Measurements from ENCODE around the gene MYH4.

Gene MYH4

GRCh38 chr17:10428781-10429180 lies 40.6 kb downstream of the MYH4 start:
- no peak for DNase-seq (ENCODE audit: insufficient read length, low spot score)
- no peak for FAIRE-seq

DNA sequence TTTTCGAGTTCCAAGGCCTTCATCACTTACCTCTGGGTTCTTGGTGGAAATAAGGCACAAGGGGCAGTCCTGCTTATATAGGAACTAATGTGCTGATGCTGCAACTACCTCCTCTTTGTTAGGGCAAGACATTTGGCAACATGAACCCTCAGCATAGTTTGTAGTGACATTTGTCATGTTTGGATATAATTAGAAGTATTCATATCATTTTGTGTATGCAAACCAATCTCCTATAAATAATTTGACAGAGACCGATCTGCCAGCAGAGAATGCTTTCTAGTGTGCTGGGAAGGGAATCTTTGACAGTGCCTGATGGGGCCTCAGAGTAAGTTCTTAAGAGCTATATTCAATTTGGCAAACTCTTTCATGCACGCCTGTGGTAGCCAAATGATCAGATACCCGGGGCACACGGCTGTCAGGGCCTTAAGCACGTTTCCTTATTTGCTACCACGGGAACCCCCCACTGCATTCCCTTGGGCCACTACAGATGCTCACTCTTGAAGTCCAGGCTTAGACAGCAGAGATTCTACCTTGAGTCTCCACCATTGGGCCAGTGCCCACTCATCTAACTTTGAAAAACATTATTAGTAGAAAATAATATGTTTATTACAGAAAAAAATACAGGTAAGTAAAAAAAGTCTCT lies 47.3 kb downstream of the MYH4 start, which contains the start of gene MYH8:
TSS of gene MYH8 (minus strand) at position 51 of the 643 bp plus-strand sequence. CDS start 1,723 bp downstream, outside the sequence.
- no peak for DNase-seq (ENCODE audit: insufficient read length, low spot score)
- FAIRE-seq, result no peak

- DNase-seq (ENCODE audit: insufficient read length, low spot score) (no peak), FAIRE-seq (no peak)
Observed at GRCh38 chr17:10421211-10421610, 48.1 kb downstream of the MYH4 start.

- DNase-seq (ENCODE audit: insufficient read length, low spot score), result no peak
- FAIRE-seq, result no peak
Observed at GRCh38 chr17:10420811-10421210, 48.5 kb downstream of the MYH4 start.

DNA sequence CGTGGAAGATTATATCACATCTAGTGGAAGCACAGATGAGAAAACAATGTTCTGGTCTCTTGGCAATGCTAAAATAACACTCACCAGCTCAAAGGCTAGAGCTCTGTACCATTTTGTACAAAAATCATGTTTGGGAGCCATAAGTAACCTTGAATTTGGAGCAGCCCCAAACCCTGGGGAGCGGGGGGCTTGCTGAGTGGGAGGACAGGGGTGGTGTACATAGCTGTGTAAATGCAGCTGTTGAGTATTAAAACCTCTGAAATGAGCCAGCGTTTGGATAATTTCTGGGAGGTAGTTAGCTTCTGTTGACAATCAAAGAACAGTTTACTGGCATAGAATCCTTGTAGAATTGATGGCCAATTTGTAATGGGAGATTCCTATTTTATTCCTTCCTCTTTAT lies 51.9 kb downstream of the MYH4 start:
- FAIRE-seq (no peak), DNase-seq (ENCODE audit: insufficient read length, low spot score) (no peak)

DNA sequence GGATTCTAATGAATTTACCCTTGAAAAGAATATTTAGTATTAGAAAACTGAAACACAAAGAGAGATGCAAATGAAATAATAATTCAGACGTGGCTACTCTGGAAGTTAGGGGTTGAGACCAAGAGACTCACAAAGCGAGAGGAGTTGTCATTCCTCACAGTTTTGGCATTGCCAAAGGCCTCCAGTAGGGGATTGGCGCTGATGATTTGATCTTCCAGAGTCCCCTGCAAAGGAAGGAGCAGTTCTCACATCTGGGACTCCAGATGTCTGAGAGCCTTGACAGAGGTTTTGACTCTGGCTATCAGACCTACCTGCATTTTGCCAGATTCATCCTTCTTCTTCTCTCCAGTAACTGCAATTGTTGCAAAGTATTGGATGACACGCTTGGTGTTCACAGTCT lies 54.2 kb downstream of the MYH4 start:
- FAIRE-seq (no peak), DNase-seq (ENCODE audit: insufficient read length, low spot score) (no peak)

DNA sequence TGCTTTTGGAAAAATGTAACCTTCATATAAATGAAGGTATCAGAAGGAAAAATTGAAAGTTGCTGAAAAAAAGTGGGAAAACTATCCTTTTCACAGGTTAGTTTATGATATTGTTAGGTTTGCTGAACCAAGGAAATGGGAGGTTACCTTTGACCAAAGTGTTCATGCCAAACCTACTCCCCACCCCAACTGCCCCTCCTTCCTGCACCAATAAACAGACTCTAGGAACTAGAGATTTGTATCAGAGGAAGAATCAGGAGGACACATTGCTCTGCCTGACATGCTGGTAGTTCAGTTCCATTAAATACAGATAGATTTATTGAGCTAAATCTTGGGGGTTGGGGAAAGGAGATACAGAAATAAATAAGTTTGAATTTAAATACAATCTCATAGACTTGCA lies 65.8 kb downstream of the MYH4 start:
- FAIRE-seq (no peak), DNase-seq (ENCODE audit: insufficient read length, low spot score) (no peak)

GRCh38 chr17:10398352-10398751 lies 71.0 kb downstream of the MYH4 start:
- DNase-seq (ENCODE audit: insufficient read length, low spot score), result no peak
- no peak for FAIRE-seq

- no peak for FAIRE-seq
Observed at GRCh38 chr17:10396524-10397163, 72.7 kb downstream of the MYH4 start.

DNA sequence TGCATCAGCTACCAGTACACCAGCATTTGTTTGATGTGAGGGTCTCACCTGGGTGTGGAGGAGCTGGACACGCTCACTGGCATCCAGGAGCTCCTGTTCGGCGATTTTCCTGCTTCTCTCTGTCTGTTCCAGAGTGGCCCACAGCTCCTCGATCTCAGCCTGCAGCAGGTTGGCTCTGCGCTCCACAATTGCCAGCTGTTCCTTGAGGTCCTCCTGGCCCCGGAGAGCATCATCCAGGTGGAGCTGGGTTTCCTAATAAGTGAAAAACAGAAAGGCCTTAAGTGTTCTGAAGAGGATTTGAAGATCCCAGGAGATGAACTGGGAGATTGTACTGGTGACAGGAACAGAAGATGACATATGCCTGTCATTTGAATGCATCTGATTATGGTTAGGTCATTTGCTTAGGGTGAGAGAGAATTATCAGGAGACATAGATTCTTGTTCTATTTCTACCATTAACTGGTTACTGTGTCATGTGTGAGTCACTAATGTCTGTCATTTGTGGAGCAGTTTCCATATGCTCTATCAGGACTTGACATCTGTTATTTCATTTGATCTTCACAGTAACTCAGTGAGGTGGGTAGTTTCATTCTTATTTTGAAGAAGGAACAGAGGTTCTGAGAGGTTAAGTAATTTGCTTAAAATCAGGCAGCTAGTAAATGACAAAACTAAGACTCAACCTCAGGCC lies 75.0 kb downstream of the MYH4 start:
- FAIRE-seq (no peak), DNase-seq (ENCODE audit: insufficient read length, low spot score) (no peak)

More at GRCh38 chr17:10396524-10397163, 72.7 kb downstream of the MYH4 start:
- DNase-seq (ENCODE audit: insufficient read length, low spot score), result no peak
